HG03575 (cell line): ENCODE measurements around the gene DENND1B.

ENCODE experiments used
- ATAC-seq: cut with Tn5 transposase; IDR thresholded peaks from one replicate; pipeline ENCODE4 v1.9.1; 2021; ENCODE audit not compliant: unreplicated experiment, insufficient number of reproducible peaks, low FRiP score; ENCODE audit errors: extremely low read depth

Gene DENND1B

GRCh38 chr1:197465528-197466327 lies 309.6 kb downstream of the DENND1B start:
- no peak for ATAC-seq

DNA sequence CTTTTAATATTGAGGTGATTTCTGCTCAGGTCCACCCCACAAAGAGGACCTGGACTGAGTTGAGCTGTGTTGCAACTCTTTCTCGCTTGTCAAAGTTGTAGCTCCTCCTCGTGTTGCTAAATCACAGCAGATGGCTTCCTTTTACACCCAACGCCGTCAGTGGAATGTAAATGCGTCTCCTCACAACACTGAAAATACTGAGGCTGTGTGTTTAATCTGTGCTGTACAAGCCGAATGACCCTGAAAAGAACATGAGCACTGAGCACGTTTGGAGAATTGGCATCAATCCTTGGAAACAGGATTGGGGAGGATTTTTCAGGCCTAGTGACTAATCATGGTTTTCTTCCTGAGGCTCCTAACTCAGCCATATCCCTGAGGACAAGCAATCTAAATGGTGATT lies 311.2 kb downstream of the DENND1B start:
- ATAC-seq = no peak

DNA sequence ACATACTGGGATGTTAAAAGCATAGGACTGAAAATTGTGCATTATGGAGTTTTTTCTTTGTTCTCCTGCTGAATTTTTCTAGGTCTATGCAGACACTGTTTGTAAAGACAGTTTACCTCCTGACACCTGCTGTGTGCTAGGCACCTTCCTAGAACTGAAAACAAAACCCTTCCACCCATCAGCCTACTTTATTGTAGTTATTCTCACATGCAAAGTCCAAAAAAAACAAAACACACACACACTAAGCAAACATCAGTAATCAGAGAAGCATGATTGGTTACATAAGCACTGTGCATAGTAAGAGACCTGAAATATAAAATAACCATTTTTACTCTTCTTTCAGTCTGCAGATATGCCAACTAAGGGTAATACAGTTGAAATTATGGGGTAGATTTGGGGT lies 312.1 kb downstream of the DENND1B start:
- no peak for ATAC-seq

GRCh38 chr1:197462539-197462938 lies 312.7 kb downstream of the DENND1B start:
- no peak for ATAC-seq
